CD4-positive, alpha-beta T cell treated with Interleukin-15 for 4 hours (primary cell): ENCODE results near the gene SLC9A6.
"Not testable (repeated sequence)": the region's sequence is repeated elsewhere in the genome, so short reads cannot be mapped to it uniquely, and the experiment has no call there.

ENCODE experiments used
- DNase-seq: peaks from one replicate; pipeline ENCODE4 v3.0.0-alpha.2; 2020; ENCODE audit warnings: low spot score

Gene SLC9A6

GRCh38 chrX:136063340-136064079 is 78.3 kb downstream of the SLC9A6 start:
- DNase-seq = no peak

- DNase-seq = no peak
Measured at GRCh38 chrX:136064661-136065043, 79.4 kb downstream of the SLC9A6 start.

GRCh38 chrX:136065044-136065671 is 79.9 kb downstream of the SLC9A6 start:
- peak; percentile 1 for DNase-seq

GRCh38 chrX:136067097-136067496 is 81.9 kb downstream of the SLC9A6 start:
- no peak for DNase-seq

GRCh38 chrX:136067966-136068365 is 82.7 kb downstream of the SLC9A6 start:
- no peak for DNase-seq

GRCh38 chrX:136076942-136077341 is 91.7 kb downstream of the SLC9A6 start:
- DNase-seq = no peak

- no peak for DNase-seq
Measured at GRCh38 chrX:136080766-136081165, 95.5 kb downstream of the SLC9A6 start.

GRCh38 chrX:136086521-136086920 is 101.3 kb downstream of the SLC9A6 start:
- DNase-seq = no peak

- not testable (repeated sequence) for DNase-seq
Measured at GRCh38 chrX:136091898-136092297, 106.7 kb downstream of the SLC9A6 start.

GRCh38 chrX:136094962-136095361 is 109.7 kb downstream of the SLC9A6 start:
- no peak for DNase-seq
